Uterus (tissue), 4 donors: ENCODE data around the gene PRSS8. TPM values are rescaled to one million over a fixed set of nuclear protein-coding genes. Genes with fewer than 3 reads are reported as not detected.
"Not testable (repeated sequence)": the region's sequence is repeated elsewhere in the genome, so short reads cannot be mapped to it uniquely, and the experiment has no call there.

Experiments used
- DNase-seq, 2 donors: peaks; one replicate each; pipeline ENCODE4 v3.0.0-alpha.2; 2019 to 2020
- H3K27ac ChIP-seq, 2 donors: fragments of 200-600 bp; sonication (generic); 1 replicate in 1 of 2; 2 replicates in 1 of 2; pipeline ENCODE4 v1.5.1; 2016 to 2018
- H3K27me3 ChIP-seq, 2 donors: fragments of 200-600 bp; sonication (generic); one replicate each; pipeline ENCODE4 v1.5.1; 2018 to 2019; ENCODE audit warnings: control low read depth in 1 of 2
- H3K36me3 ChIP-seq, 2 donors: fragments of 200-600 bp; sonication (generic); one replicate each; pipeline ENCODE4 v1.5.1; 2019; ENCODE audit warnings: control low read depth in 1 of 2
- H3K4me1 ChIP-seq, 2 donors: fragments of 200-600 bp; sonication (generic); one replicate each; pipeline ENCODE4 v1.5.1; 2018 to 2019; ENCODE audit warnings: control low read depth in 1 of 2
- H3K4me3 ChIP-seq, 2 donors: fragments of 200-600 bp; sonication (generic); 1 replicate in 1 of 2; 2 replicates in 1 of 2; pipeline ENCODE4 v1.5.1; 2018 to 2019; ENCODE audit warnings: mild to moderate bottlenecking in 1 of 2
- H3K9me3 ChIP-seq, 2 donors: fragments of 200-600 bp; sonication (generic); one replicate each; pipeline ENCODE4 v1.5.1; 2019; ENCODE audit warnings: control low read depth in 1 of 2
- CTCF ChIP-seq, 4 experiments: fragments of 200-600 bp in 2 of 4; fragments of 450-650 bp in 2 of 4; sonication (generic) in 2 of 4; IDR thresholded peaks; one replicate each; pipeline ENCODE4 v1.5.1; 2016 to 2019; ENCODE audit warnings: antibody characterized with exemption in 4 of 4, mild to moderate bottlenecking in 2 of 4, moderate library complexity in 1 of 4
- POLR2A ChIP-seq, 2 donors: fragments of 450-650 bp; IDR thresholded peaks; one replicate each; pipeline ENCODE4 v1.6.1; 2016; ENCODE audit warnings: antibody characterized with exemption in 2 of 2, mild to moderate bottlenecking in 1 of 2, moderate library complexity in 1 of 2
- intact Hi-C: fragments of 100-400 bp; cut with DNase I; formaldehyde crosslinking; loops from one replicate; pipeline ENCODE4 v1.15.1; 2023; ENCODE audit warnings: low total_unique reads
- total RNA-seq, 4 donors: library from RNA; depleted of rRNA in 3 of 4; stranded (reverse); fragments of >200 nt in 3 of 4; gene quantifications; one replicate each; pipeline versions ENCODE4 v1.1.0 to v1.2.4, GENCODE V29; 2014 to 2023
- donor health status: DM: yes; HTN: yes; CAD: no.

Gene PRSS8
- total RNA-seq, 4 donors from 2014 or later: 0.26 to 8.7 TPM; not detected in 2

GRCh38 chr16:31143694-31144148 is 8.2 kb upstream of the PRSS8 start:
- Histone ChIP-seq H3K27me3 (peaks cover 0 to 6% of the 10 kb centered on the region in 2 donors), H3K36me3 (no peaks in the 10 kb centered on the region), H3K27ac (no peak overlapping the region), H3K9me3 (no peaks in the 10 kb centered on the region), H3K4me3 (no peak overlapping the region), H3K4me1 (peaks cover 0 to 5% of the 10 kb centered on the region in 2 donors)
- DNase-seq: no peak
- TF ChIP-seq POLR2A (IDR thresholded peaks at IDR 0.05) (no peak), CTCF (IDR thresholded peaks at IDR 0.05) (no peak)
- intact Hi-C loops: no loop called here

- Histone ChIP-seq H3K4me3 (peak overlapping the region in 1 of 2 donors; percentile 45), H3K36me3 (no peaks in the 10 kb centered on the region), H3K27me3 (peaks cover 0 to under 1% of the 10 kb centered on the region in 2 donors), H3K9me3 (no peaks in the 10 kb centered on the region), H3K4me1 (peaks cover 0 to 5% of the 10 kb centered on the region in 2 donors), H3K27ac (peak overlapping the region; percentile 58 to 71)
- intact Hi-C loops: no loop called here
- peak; percentile 53 to 55 for DNase-seq
- TF ChIP-seq POLR2A (IDR thresholded peaks at IDR 0.05) (no peak), CTCF (IDR thresholded peaks at IDR 0.05) (no peak)
These were observed 7.6 kb upstream of the PRSS8 start for GRCh38 chr16:31143011-31143693.

- Histone ChIP-seq H3K9me3 (no peaks in the 10 kb centered on the region), H3K4me3 (peak overlapping the region; percentile 1 to 45), H3K36me3 (no peaks in the 10 kb centered on the region), H3K4me1 (peaks cover 0 to 5% of the 10 kb centered on the region in 2 donors), H3K27me3 (no peaks in the 10 kb centered on the region), H3K27ac (peak overlapping the region; percentile 65 to 71)
- peak; percentile 99 for DNase-seq
- intact Hi-C loops: no loop called here
- TF ChIP-seq POLR2A (IDR thresholded peaks at IDR 0.05) (peak in 1 of 2 donors; percentile 56), CTCF (IDR thresholded peaks at IDR 0.05) (peak; percentile 94 to 99 (median 97))
These were observed 6.8 kb upstream of the PRSS8 start for GRCh38 chr16:31142109-31143010.

GRCh38 chr16:31141489-31142108 is 6.1 kb upstream of the PRSS8 start:
- intact Hi-C loops: no loop called here
- Histone ChIP-seq H3K9me3 (no peaks in the 10 kb centered on the region), H3K4me3 (peak overlapping the region; percentile 1 to 5), H3K27ac (peak overlapping the region; percentile 63 to 65), H3K36me3 (no peaks in the 10 kb centered on the region), H3K27me3 (no peaks in the 10 kb centered on the region), H3K4me1 (peaks cover 0 to 5% of the 10 kb centered on the region in 2 donors)
- TF ChIP-seq POLR2A (IDR thresholded peaks at IDR 0.05) (no peak), CTCF (IDR thresholded peaks at IDR 0.05) (no peak)
- DNase-seq: peak; percentile 51 to 54

GRCh38 chr16:31141071-31141469 is 5.5 kb upstream of the PRSS8 start:
- intact Hi-C loops, H3K4me1 ChIP-seq, H3K4me3 ChIP-seq, DNase-seq, H3K36me3 ChIP-seq, H3K27me3 ChIP-seq, H3K9me3 ChIP-seq: not testable (repeated sequence)
- peak overlapping the region; percentile 63 to 65 for H3K27ac ChIP-seq
